Activated CD4-positive, alpha-beta T cell treated with anti-CD3 and anti-CD28 coated beads, Interleukin-2, Interleukin-6, amounts not matched to agents 100 ng/mL and 50 ng/mL, durations not matched to agents 16 hours and 8 hours (primary cell): ENCODE measurements around the gene NAA30.

Experiments used
- DNase-seq: peaks from one replicate; pipeline ENCODE4 v3.0.0-alpha.2; 2020

The NAA30 gene

DNA sequence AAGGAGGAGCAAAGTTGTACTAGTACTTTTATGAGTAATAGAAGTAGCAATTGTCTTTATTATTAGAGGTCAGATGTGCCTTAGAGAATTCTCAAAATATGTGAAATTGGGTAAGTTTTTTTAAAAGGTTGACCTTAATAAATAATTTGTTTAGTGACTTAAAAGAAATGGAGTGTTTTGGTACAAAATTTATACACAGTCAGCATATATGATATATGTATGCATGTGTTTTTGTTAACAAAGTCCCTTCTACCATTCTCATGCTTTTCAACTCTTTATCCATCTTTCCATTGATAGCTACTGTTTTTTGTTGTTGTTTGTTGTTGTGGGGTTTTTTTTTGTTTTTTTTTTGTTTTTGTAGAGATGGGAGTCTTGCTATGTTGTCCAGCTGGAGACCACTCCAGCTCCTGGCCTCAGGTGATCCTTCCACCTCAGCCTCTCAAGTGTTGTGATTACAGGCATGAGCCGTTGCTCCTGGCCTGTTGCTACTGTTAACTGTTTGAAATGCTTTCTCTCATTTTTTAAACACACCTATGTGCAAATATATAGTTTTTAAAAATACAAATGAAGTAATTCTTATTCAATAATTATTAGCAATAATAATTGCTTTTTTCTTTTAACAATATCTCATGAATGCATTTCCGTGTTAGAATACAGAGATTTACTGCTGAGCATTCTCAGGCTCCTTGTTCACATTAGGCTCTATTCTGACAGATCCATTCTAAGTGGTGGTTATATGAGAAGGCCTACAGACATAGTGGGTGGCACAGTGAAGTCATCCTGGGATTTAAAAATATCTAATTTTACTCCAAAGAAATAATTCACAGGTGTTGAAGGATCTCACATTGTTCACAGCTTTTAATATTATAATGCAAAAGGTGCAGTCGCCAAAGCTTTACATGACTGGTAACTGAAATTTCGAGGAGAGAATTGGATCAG lies 10.4 kb downstream of the NAA30 start:
- no peak for DNase-seq

DNA sequence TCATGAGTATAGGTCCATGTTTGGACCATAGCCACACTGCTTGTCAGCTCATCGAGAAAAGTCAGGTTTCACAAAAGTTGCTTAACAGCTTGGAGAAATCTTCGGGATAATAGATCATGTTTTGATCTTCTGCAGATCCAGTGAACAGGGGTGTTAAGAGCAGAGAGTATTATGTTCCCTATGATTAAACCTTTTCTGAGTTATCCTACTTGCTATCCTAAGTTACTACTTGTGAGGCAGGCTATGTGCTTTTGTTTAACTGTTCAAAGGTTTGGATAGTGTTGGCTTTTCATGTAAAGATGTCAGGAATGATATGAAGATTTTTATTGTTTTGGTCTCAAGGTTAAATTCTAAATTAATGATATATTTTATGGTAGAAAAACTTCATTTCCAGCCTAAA lies 11.1 kb downstream of the NAA30 start:
- no peak for DNase-seq

DNA sequence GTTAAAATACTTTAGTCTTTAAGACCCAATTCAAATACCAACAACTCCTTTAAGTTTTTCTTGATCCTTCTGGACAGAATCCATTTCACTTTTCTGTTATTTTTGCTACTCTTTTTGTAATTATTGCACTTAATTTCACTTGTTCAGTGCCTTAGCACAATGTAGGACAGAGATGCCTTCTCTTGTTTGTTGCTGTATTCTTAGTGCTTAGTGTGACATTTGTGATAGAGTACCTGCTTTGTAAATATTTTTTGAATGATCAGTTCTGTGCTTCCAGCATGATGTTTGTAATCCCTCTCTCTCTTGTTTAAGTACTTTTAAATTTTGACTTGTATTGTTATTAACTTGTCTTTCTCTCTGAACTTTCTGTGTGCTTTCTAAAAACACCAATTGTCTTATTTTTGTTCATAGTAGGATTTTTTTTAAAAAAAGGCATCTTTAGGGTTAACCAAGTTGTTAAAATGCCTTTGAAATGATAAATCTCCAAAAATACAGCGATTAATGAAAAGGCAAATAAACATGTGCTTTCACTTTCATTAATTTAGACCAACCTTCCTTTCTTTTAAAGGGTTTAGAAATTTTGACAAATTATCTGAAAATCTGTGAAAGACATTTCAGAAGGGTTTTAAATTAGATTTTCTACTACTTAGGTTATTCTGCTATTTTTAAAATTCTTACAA lies 11.9 kb downstream of the NAA30 start:
- DNase-seq = no peak

DNA sequence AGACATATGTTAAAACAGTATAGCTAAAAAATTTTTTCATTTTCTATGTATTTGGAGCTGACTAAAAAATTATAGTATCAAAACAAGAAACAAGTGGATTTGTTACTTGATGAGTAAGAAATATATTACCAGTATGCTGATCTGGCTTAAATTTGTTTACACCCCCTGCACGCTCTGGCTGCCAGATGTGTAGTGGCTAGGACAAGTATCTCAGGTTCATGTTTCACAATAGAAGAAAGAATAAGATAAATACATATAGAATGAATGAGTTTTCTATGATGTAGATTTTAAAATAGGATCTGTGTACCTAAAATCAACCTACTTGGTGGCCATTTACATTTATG lies 13.1 kb downstream of the NAA30 start:
- peak; percentile 17 for DNase-seq

DNA sequence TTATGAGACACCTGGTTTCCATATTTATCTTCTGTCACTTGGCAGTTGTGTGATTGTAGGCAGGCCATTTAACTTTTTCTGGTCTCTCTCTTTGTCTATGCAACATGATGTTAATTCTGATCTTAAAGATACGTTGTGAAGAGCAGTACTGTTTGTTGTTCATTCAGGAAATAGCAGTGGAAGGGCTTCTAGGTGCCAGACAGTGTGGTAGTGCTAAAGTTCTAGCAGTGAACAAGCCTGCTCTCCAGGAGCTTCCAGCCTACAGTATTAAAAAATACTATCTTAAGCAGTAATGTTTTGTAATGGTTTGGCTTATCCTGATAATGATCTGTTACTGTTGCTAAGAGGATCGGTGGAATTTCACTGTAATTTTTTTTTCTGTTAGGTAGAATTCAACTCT lies 15.2 kb downstream of the NAA30 start:
- no peak for DNase-seq

DNA sequence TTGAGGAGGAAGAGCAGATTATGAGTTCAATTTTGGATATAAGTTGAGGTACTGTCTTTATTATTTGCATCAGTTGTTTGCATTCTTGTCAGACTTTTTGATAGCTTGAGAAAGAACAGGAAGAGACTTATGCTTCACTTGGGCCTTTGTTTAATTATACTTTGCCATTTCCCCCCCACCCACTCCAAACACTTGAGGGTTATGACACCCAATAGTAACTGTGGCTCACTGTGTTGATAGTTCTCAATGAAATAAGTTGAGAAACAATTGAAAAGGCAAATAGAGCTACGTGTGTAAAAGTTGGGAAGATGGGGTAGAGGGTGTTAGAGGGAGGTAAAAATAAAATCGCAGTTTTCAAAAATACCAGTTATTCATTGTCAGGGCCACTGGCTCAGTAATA lies 17.7 kb downstream of the NAA30 start:
- no peak for DNase-seq

DNA sequence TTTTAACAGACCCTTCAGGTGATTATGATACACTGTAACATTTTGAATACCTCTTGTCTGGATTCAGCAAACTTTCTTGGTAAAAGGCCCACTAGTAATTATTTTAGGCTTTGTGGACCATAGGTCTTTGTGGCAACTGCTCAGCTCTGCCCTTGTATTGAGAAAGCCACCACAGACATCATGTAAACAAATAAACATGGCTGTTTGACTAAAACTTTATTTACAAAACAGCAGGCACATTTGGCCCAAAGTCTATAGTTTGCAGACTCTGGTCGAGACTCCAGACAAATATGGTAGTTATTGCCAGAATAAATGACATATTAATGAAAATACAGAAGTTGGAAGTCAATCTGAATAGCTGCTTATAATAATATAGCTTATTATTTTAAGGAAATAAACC lies 18.2 kb downstream of the NAA30 start:
- no peak for DNase-seq

DNA sequence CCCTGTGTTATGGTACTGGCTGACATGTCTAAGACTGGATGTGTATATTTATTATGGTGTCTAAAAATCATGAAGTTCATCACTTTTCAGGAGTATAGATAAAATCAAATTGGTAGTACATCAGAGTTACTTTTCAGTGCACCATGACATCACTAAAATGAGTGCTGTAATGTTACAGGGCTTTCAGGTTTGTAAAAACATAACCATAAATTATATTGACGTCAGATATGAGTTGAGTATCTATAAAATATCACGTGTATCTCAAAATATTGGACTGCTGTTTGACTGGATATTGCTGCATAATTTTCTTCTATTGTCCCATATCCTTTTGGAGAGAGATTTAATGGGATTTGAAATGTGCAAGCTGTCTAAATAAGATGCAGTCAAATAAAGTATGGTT lies 22.0 kb downstream of the NAA30 start:
- DNase-seq = no peak

DNA sequence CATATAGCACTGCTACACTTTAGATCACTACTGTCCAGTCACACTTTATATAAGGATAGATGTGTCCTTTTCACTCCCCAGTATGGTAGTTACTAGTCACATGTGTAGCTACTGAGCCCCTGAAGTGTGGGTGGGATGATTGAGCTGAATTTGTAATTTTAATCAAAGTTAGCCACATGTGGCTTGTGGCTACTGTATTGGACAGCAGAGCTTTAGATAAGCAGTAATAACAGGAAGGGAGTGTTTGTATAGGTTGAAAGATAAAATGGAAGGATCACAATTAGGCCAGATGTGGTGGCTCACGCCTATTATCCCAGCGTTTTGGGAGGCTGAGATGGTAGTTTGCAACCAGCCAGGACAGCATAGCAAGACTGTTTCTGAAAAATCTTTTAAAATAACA lies 23.5 kb downstream of the NAA30 start:
- DNase-seq = no peak

DNA sequence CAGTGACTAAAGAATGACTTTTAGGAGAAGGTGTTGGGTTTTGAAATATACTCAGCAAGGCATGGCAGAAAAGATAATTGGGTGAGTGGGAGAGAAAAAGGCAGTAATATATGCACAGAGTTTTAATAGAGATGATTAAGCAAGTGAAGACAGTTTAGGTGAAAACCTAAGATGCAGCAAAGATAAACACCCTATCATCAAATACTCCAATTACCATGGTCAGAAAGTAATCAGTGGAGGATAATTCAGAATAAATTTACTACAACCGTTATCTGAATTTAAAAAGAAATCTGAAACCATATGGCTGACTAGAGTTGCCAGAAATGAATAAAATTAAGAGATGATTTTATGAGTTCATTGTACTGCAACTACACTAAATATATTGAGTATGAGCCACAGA lies 26.8 kb downstream of the NAA30 start:
- no peak for DNase-seq

DNA sequence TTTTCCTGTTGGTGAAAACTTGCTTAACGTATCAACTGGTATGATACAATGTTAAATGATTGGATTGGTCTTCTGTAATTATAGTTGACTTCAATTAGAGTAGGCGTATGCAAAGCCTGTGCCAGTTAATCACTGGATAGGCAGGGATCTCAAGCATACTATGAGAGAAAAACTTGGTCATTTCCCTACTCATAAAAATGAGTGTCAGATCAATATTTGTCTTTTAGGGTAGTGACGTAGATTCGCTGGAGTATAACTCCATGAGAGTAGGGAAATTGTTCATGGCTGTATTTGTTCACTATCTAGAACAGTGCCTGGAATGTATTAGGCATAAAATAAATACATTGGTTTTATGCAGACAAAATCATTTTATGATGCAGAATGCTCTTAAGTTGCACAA lies 28.6 kb downstream of the NAA30 start:
- no peak for DNase-seq

DNA sequence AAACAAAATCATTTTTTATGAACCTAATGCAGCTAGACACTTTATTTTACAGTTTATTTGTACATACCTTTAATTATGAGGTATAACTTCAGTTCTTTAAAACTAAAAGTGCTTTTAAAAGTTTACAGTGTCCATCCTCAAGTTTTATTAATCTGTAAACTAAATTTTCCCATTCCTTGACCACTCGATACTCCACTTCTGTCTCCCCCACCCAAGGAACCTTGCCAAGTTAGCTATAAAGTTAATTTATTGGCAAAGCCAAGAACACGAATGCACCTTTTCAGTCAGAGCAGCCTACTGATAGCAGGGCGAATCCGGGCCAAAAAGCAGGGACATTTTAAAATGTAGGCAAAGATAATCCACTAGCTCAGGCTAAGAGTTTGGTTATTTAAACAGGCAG lies 29.6 kb downstream of the NAA30 start:
- DNase-seq = no peak

DNA sequence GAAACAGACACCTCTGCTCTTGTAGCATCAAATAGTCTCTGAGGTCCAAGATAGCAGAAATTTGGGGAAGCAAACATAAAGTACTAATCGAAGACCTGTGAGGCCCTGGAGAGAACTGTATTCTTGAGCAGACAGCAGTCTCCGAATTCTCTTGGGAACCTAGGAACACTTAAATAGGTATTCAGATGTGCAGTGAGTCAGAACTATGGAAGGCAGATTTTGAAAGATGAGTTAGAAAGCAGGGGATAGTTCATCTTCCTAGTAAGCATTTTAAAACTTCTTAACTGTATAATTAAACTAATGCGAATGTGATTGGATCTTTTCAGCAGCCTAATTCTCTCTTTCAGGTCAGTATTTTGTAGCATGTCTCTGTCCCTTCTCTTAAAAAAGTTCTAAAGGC lies 30.6 kb downstream of the NAA30 start:
- DNase-seq = no peak

DNA sequence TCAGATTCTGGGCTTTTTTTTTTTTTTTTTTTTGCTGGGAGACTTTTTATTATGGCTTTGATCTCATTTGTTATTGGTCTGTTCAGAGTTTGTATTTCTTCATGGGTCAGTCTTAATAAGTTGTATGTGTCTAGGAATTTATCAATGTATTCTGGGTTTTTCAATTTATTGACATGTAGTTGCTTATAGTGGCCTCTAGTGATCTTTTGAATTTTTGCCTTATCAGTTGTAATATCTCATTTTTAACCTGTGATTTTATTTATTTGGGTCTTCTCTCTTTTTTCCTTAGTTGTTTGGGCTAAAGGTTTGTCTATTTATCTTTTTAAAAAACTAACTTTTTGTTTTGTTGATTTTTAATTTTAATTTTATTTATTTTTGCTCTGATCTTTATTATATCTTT lies 45.5 kb downstream of the NAA30 start:
- DNase-seq = no peak

DNA sequence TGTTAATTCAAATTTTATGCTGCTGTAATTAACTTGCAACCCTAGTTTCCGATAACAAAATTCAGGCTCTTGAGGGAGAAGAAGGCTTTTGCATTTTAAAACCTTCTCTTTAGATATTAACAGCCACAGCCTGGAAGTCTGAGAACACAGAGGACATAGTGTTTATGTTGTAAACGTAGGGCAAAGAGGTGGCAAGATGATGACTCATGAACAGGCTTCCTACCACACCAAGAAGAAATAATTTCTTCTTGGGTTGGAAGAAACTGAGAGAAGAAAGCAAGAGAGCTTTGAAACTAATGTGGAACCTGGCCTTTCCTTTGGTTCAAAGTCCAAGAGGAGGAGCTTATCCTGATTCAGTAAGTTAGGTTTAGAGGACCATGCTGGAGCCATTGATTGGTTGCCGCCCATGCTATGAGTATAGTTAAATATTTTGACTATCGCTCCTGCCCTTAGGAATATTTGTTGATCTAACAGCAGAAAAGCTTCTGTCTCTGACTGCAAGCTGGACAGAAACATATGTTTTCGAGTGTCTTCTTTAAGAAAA lies 71.5 kb downstream of the NAA30 start:
- no peak for DNase-seq

DNA sequence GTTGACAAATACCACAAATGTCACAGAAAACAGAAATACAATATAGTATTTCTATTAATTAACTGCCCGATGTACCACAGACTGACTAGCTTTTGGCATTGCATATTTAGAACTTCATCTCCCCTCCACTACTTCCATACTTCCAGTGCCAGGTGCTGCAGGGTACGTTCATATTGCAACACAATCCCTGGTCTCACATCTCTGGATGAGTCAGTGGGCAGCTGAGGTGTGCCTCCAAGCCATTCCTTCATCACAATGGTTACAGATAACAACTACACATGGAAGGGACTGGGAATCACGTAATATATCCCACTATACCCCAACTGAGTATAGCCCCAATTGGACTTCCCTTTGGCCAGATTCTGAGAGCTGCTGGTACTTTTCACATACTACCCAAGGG lies 72.2 kb downstream of the NAA30 start:
- DNase-seq = no peak

DNA sequence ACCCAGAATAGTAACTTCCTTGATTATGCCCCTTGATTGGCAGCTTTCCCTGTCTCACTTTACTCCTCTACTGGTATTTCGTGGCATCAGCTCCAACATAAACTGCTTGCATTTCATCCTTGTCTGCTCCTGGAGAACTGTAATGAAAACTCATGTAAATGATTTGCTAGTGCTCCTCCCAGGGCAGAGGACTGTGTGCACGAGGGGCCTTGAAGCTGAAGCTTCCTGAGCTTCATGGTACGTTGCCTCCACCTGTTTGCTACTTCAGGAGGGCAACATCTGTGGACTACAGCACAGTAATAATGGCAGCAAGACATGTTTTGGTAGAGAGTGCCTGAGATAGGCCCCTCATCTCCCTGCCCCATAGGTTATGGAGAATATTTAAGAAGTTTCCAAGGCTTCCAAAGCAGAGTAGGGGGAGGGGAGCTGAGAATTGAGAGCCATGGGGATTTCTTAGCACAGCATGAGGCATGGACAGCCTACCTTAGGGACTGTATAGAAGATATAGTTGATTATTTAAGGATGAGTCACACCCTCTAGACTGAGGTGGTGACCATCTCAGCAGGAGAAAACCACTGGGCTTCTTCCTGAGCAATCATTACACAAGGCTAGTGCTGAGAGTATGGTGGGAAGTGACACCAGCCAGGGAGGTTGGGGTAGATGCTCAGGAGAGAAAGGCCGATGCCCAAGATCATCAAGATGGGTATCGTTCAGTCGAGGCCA lies 73.8 kb downstream of the NAA30 start:
- no peak for DNase-seq
